GM12874 (cell line): ENCODE results near the gene C11orf21.
A peak's percentile ranks its signal among the peaks of the same experiment; 100 is the strongest.

Experiments
- CTCF ChIP-seq: IDR thresholded peaks from 2 replicates; pipeline ENCODE4 v1.5.1; 2011; ENCODE audit warnings: low read depth, mild to moderate bottlenecking, control low read depth, low read length, moderate library complexity; ENCODE audit not compliant: insufficient read depth

Gene C11orf21

GRCh38 chr11:2305140-2305778 lies 3.5 kb upstream of the C11orf21 start:
- TF ChIP-seq CTCF: peak; percentile 97

- TF ChIP-seq CTCF: no peak
Measured at GRCh38 chr11:2304506-2305139, 2.9 kb upstream of the C11orf21 start.

GRCh38 chr11:2303627-2304505 lies 2.1 kb upstream of the C11orf21 start:
- no peak for TF ChIP-seq CTCF

GRCh38 chr11:2302896-2303626 lies 1.3 kb upstream of the C11orf21 start:
- no peak for TF ChIP-seq CTCF

- no peak for TF ChIP-seq CTCF
Measured at GRCh38 chr11:2302306-2302895, 683 bp upstream of the C11orf21 start.

GRCh38 chr11:2300936-2301630 lies 635 bp downstream of the C11orf21 start:
- no peak for TF ChIP-seq CTCF
